GM12878 (cell line): ENCODE measurements around the gene IRF2BPL. TPM values are rescaled to one million over a fixed set of nuclear protein-coding genes. Genes with fewer than 3 reads are reported as not detected.

ENCODE experiments used
- ATAC-seq: fragments of 200-7000 bp; cut with Tn5 transposase; 3 replicates; pipeline ENCODE4 v1.9.1; 2020; ENCODE audit warnings: mild to moderate bottlenecking, moderate library complexity
- BruUV-seq: library from RNA; stranded (reverse); fragments of 400-500 nt; replicated peaks from 2 replicates; lab custom pipeline; 2021; lab: Mats Ljungman, UMichigan
- CTCF ChIA-PET: fragments of 300-600 bp; sonication (Branson Sonifier 250); formaldehyde crosslinking; extraction: SDS; loops from one replicate; lab custom pipeline; 2021; ENCODE audit warnings: inconsistent platforms; lab: Yijun Ruan, JAX
- POLR2A ChIA-PET: fragments of 350-600 bp; formaldehyde crosslinking; extraction: SDS; loops from one replicate; lab custom pipeline; 2021; ENCODE audit warnings: inconsistent platforms; lab: Charles Lee
- RAD21 ChIA-PET: fragments of 300-600 bp; sonication (Branson Sonifier 250); formaldehyde crosslinking; loops from one replicate; lab custom pipeline; 2023; ENCODE audit warnings: antibody characterized with exemption; ENCODE audit not compliant: unreplicated experiment; lab: Charles Lee
- SMC1A ChIA-PET: fragments of 300-600 bp; sonication (Branson Sonifier 250); formaldehyde crosslinking; loops from one replicate; lab custom pipeline; 2023; ENCODE audit not compliant: unreplicated experiment, uncharacterized antibody; lab: Charles Lee
- DNase-seq: peaks from one replicate; pipeline ENCODE4 v3.0.0-alpha.2; 2011; ENCODE audit warnings: low read depth, low spot score
- FAIRE-seq: peaks from 3 replicates; lab custom pipeline; 2011; peaks lifted over from hg19 to GRCh38; lab: Jason Lieb, UNC
- H2AFZ ChIP-seq: 2 replicates; pipeline ENCODE4 v1.6.0; 2011; ENCODE audit warnings: low read depth, low read length, control low read depth; ENCODE audit not compliant: control insufficient read depth
- H3K27ac ChIP-seq: 2 replicates; pipeline ENCODE4 v1.5.1; 2011; ENCODE audit warnings: control low read depth; ENCODE audit not compliant: control insufficient read depth, insufficient read depth
- H3K27me3 ChIP-seq, 2 experiments: replicated peaks in 1 of 2; 2 replicates each; pipeline versions ENCODE4 v1.6.0 to v1.6.1; 2011; ENCODE audit warnings: low read length in 1 of 2; ENCODE audit not compliant: control insufficient read depth in 2 of 2, insufficient read depth in 2 of 2
- H3K36me3 ChIP-seq, 2 experiments: 2 replicates each; pipeline ENCODE4 v1.5.1; 2011; ENCODE audit warnings: low read length in 1 of 2; ENCODE audit not compliant: control insufficient read depth in 2 of 2, insufficient read depth in 2 of 2
- H3K4me1 ChIP-seq: 2 replicates; pipeline ENCODE4 v1.6.1; 2011; ENCODE audit warnings: mild to moderate bottlenecking, low read length, moderate library complexity, mixed read lengths; ENCODE audit not compliant: control insufficient read depth, insufficient read depth
- H3K4me2 ChIP-seq: 2 replicates; pipeline ENCODE4 v1.6.0; 2011; ENCODE audit warnings: control low read depth; ENCODE audit not compliant: control insufficient read depth, insufficient read depth
- H3K4me3 ChIP-seq: fragments of 200-600 bp; sonication (generic); 2 replicates; pipeline ENCODE4 v1.5.1; 2016
- H3K79me2 ChIP-seq: 2 replicates; pipeline ENCODE4 v1.6.0; 2011; ENCODE audit warnings: low read length; ENCODE audit not compliant: control insufficient read depth, insufficient read depth
- H3K9ac ChIP-seq: 2 replicates; pipeline ENCODE4 v1.8.0; 2011; ENCODE audit warnings: low read length, control low read depth, mixed read lengths; ENCODE audit not compliant: control insufficient read depth, insufficient read depth
- H3K9me3 ChIP-seq: replicated peaks from 3 replicates; pipeline ENCODE4 v1.5.1; 2011; ENCODE audit warnings: mild to moderate bottlenecking, low read length; ENCODE audit not compliant: control insufficient read depth, insufficient read depth
- H4K20me1 ChIP-seq: 2 replicates; pipeline ENCODE4 v1.6.0; 2011; ENCODE audit not compliant: control insufficient read depth, insufficient read depth
- CEBPZ ChIP-seq: fragments of 150-350 bp; IDR thresholded peaks from 2 replicates; pipeline ENCODE4 v1.6.1; 2016; ENCODE audit warnings: low read depth, low read length
- ELK1 ChIP-seq: IDR thresholded peaks from 2 replicates; pipeline ENCODE4 v1.6.1; 2012; ENCODE audit warnings: low read depth, low read length, improper control_type of control experiment
- RELB ChIP-seq: fragments of 450-650 bp; IDR thresholded peaks from 2 replicates; pipeline ENCODE4 v1.6.1; 2017; ENCODE audit warnings: low read depth, mild to moderate bottlenecking, moderate library complexity
- WGBS: methylation state at CpG from one replicate; pipeline ENCODE4 v1.1.6; 2016; ENCODE audit warnings: low lambda C conversion rate; ENCODE audit not compliant: insufficient replicate concordance, insufficient coverage; ENCODE audit errors: missing lambda C conversion rate; 5-methylcytosine and 5-hydroxymethylcytosine counted together
- in situ Hi-C: fragments of 300-500 bp; cut with MboI; formaldehyde crosslinking; loops from 9 replicates; pipeline ENCODE4 v1.14.3; 2018; ENCODE audit warnings: mixed read lengths
- intact Hi-C: fragments of 100-400 bp; cut with micrococcal nuclease; formaldehyde crosslinking; loops from one replicate; pipeline ENCODE4 v1.14.2; 2022; ENCODE audit not compliant: unreplicated experiment
- polyA plus RNA-seq, 11 experiments: library from polyadenylated mRNA; depleted of rRNA in 4 of 11; unstranded in 6 of 11; stranded (reverse) in 5 of 11; fragments of >200 nt; fragmentation: Nextera tagmentation in 4 of 11; fragmentation: Illumina TruSeq in 1 of 11; extraction: Ambion mirVana in 4 of 11; extraction: Trizol in 1 of 11; gene quantifications; 1 replicate in 1 of 11; 2 replicates in 10 of 11; pipeline versions ENCODE4 v1.2.1 to v1.2.3, GENCODE V29; 2011 to 2016; ENCODE audit warnings: inconsistent platforms in 2 of 11, missing spikeins in 2 of 11, low read depth in 1 of 11
- total RNA-seq, 4 experiments: library from RNA; depleted of rRNA in 3 of 4; stranded (reverse); fragments of >200 nt in 3 of 4; fragmentation: Illumina TruSeq in 1 of 4; extraction: Trizol in 1 of 4; gene quantifications; 2 replicates each; pipeline versions ENCODE4 v1.2.1 to v1.2.3, GENCODE V29; 2013 to 2021

IRF2BPL gene
- total and polyA plus RNA-seq, 10 of the 15 experiments (the other 5 are each of a cell fraction or from before 2014, with no cell fraction given) = 1.2 to 34.5 (median 3.1) TPM

GRCh38 chr14:77063571-77064171, 35.2 kb upstream of the IRF2BPL start:
- peaks cover 0 to 3% of the 10 kb centered on the region in 2 experiments; a peak in 2 of 4 replicates for H3K27me3 ChIP-seq
- WGBS = 77% methylated on average over 10 of the region's 10 CpGs
- no peaks in the 10 kb centered on the region for H3K36me3 ChIP-seq
- no peak overlapping the region for H2AFZ ChIP-seq
- no peaks in the 10 kb centered on the region for H3K9me3 ChIP-seq
- TF ChIP-seq RELB (no peak), ELK1 (no peak), CEBPZ (no peak)
- no peak overlapping the region for H3K4me2 ChIP-seq
- no peak overlapping the region for H3K27ac ChIP-seq
- H3K79me2 ChIP-seq = no peaks in the 10 kb centered on the region
- no peak for ATAC-seq
- ChIA-PET RAD21 (interaction anchor here (0.8 to 15.5 kb wide), 9 partner anchors 9 to 188 kb away, joined by 3 to 498 read pairs (median 3); partner anchors contain the start of gene CIPC), POLR2A (interaction anchor here (0.8 to 1.5 kb wide), 5 partner anchors 12 to 150 kb away, joined by 3 to 5 read pairs (median 4); no protein-coding TSS in a partner anchor), CTCF (interaction anchor here (0.8 to 16.1 kb wide), 11 partner anchors 9 to 253 kb away, joined by 3 to 848 read pairs (median 4); no protein-coding TSS in a partner anchor), SMC1A (interaction anchor here (0.6 to 5.1 kb wide), 12 partner anchors 11 to 1618 kb away, joined by 3 to 68 read pairs (median 4); no protein-coding TSS in a partner anchor)
- in situ Hi-C loops (loop anchor here (10.0 kb wide), 3 partner anchors 149 to 349 kb away; no protein-coding TSS in a partner anchor), intact Hi-C loops (no loop called here)
- no TSS peak for BruUV-seq
- H3K4me3 ChIP-seq = no peak overlapping the region
- no peak for DNase-seq
- H3K9ac ChIP-seq = no peak overlapping the region
- peaks cover 14% of the 10 kb centered on the region for H3K4me1 ChIP-seq
- no peak for FAIRE-seq
- H4K20me1 ChIP-seq = no peaks in the 10 kb centered on the region
